Amygdala (tissue), 56 donors: ENCODE data around the gene IGFBP7.
A peak's percentile ranks its signal among the peaks of the same experiment; 100 is the strongest.

Source experiments
- DNase-seq, 56 donors: peaks; one replicate each; lab custom pipeline; 2025; lab: John Stamatoyannopoulos, UW

The IGFBP7 gene

GRCh38 chr4:57044996-57045395 is 65.2 kb downstream of the IGFBP7 start:
- DNase-seq, result no peak

GRCh38 chr4:57044279-57044678 is 65.9 kb downstream of the IGFBP7 start:
- no peak for DNase-seq

- no peak for DNase-seq
Measured at GRCh38 chr4:57043347-57044251, 66.6 kb downstream of the IGFBP7 start.

DNA sequence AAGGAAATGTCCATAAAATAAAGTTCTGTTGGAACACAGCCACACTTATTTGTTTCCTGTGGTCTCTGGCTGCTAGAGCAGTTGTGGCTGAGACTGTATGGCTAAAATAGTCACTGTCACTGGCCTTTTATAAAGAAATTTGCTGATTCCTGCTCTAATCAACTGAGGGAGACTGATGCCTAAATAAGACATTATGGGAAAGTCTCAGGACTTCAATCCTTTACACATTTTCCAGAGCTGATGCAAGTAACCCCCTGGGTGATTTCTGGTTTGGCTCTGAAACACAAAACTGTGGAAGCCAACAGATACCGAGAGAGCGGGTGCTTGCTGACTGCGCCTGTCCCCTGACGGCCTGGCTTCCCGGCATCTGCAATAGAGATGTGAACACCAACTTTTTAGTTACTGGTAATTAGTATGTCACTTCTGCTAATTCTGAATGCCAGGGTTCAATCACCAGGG is 67.4 kb downstream of the IGFBP7 start:
- no peak for DNase-seq

DNA sequence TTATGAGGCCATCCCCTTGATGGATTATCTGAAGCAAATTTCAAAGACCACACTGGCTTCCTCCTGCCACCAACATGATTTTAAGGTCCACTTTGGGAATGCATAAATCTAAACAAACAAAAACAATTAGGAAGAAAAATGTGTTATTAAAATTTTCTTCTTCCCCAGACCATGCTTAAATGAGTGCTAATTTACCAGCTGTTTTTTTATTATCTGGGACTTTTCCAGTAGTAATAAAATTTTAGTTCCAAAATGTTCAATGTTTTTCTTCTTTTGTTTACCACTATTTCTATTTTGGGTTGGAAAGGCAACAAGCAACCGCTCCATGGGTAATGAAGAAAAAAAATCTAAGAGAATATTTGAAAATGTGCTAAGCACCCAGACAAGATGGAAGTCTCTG is 69.2 kb downstream of the IGFBP7 start:
- DNase-seq, result no peak

- DNase-seq, result no peak
Measured at GRCh38 chr4:57040510-57040909, 69.7 kb downstream of the IGFBP7 start.

GRCh38 chr4:57039345-57039744 is 70.8 kb downstream of the IGFBP7 start:
- DNase-seq, result no peak

DNA sequence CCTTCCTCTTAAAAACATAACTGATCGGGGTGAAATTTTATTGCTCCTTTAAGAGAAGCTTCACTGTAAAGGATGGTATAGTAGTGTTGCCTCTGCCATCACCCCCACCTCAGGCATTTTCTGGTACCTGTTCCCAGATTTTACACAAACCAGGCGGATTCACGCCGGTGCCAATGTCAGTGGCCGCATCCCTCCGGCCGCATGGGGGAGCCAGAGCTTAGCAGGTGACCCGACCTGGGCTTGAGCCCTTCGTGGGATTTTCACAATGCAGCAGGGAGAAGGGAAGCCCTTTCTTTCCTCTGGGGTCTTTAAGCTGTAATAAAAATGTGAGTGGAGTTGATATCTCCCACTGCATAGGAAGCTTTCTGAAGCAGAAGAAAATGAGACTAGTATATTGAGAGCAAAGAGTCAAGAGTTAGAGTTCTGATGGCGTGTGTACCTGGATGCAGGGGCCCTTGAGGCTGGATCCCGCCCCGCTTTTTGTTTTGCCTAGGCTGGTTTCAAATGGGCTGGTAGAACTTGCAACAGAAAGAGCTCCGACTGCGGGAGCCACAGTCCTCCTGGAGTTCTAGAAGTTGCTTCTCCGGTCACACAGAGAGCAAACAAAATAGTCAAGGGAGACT is 72.1 kb downstream of the IGFBP7 start:
- DNase-seq, result peak in 40 of 56 donors; percentile 2 to 75 (median 26)

DNA sequence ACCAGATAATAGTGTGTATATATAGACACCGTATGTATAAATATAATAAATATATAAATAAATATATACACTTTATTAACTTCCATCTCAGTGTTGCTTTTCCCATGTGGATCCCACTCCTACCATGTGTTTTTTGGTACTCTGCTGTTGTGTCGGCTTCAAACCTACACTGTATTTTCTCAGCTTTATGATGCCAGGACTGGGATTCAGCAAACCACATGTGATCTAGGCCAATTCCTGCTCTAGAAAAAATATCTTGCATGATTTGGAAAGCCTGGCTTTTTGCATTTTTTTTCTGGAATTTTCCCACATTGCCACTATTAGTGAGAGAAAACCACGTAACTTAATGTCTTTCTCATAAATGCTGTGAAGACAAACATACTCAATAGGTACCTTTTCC is 75.7 kb downstream of the IGFBP7 start:
- no peak for DNase-seq

DNA sequence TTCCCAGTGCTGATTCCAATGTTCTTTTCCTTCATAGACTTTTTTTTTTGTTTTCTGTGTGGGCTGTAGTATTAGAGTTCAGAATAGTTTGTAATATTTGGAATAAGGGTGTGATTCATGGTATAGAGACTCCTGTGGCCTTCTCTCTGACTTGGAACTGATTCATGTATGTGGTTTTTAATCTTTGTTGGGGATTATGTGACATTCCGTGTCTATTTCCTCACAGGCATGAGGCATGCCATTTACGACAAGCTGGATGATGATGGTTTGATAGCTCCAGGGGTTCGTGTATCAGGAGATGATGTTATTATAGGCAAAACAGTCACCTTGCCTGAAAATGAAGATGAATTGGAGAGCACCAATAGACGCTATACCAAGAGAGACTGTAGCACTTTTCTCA is 87.1 kb downstream of the IGFBP7 start:
- DNase-seq, result no peak

DNA sequence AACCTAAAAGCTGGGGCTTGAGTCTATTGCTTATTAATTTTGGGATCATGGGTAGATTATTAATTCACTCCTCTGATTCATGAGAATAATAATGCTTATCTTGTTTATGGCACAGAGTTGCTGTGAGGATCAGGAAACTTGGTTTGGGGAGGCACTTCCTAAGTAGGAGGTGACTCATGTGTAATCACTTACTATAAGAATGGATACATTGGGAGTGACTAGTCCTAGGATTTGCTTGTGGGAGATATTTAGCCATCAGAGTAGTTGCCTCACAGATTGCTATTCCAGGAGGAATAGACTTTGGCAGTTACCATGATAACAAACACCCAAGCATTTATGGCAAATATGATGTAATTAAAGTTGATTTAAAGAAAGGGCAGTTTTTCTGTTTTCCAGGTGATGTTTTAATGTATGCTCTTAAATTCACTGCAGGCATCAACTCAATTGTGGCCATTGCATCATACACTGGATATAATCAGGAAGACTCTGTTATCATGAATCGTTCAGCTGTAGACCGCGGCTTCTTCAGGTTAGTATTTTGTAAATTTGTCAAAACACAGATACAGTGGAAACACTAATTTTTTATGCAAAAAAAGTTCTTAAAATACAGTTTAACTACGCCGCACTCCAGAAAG is 89.6 kb downstream of the IGFBP7 start:
- no peak for DNase-seq

- no peak for DNase-seq
Measured at GRCh38 chr4:57018980-57019379, 91.2 kb downstream of the IGFBP7 start.

- no peak for DNase-seq
Measured at GRCh38 chr4:57013543-57014120, 96.6 kb downstream of the IGFBP7 start.

GRCh38 chr4:56999751-57000150 is 110.4 kb downstream of the IGFBP7 start:
- DNase-seq, result no peak

DNA sequence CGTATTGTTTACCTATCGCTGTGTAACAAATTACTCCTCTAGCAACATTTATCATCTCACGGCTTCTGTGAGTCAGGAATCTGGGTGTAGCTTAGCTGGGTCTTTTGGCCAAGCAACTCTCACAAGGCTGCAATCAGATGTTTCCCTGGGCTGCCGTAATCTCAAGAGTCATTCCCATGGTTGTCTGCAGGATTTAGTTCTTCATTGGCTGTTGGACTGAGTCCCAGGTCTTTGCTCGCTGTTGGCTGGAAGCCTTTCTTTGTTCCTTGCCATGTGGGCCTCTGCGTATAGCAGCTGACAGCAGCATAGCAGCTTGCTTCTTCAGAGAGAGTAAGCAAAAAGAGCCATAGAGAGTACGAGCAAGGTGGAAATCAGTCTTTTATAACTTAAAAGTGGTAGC is 114.7 kb downstream of the IGFBP7 start:
- DNase-seq, result peak in 53 of 56 donors; percentile 4 to 85 (median 51)

- DNase-seq, result no peak
Measured at GRCh38 chr4:56990109-56990905, 119.9 kb downstream of the IGFBP7 start.

GRCh38 chr4:56986952-56987351 is 123.2 kb downstream of the IGFBP7 start:
- no peak for DNase-seq

- DNase-seq, result no peak
Measured at GRCh38 chr4:56986192-56986591, 124.0 kb downstream of the IGFBP7 start.

DNA sequence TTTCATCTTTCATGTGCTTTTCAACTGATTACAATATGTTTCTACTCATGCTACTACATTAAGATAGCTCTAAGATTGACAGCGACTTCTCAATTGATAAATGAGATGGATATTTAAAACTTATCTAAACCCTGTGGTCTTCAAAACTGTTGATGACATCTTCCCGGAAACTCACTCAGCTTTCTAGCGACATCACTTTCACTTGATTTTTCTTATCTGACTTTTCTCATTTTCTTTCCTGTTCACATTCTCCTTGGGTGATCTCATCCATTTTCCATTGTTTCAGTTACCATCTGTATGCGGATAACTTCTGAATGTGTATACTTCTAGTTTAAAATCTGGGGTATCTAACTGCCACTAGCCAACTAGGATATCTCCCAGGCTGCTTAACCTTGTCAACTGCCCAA is 128.4 kb downstream of the IGFBP7 start:
- DNase-seq, result no peak
